MM.1S (cell line): ENCODE data around the gene SLC26A2.

ENCODE experiments used
- EZH2 ChIP-seq: fragments of 300-600 bp; sonication (generic); optimal IDR thresholded peaks from 2 replicates; pipeline ENCODE3; 2017; ENCODE audit warnings: low read depth, mild to moderate bottlenecking, antibody characterized with exemption, low read length, mixed read lengths
- EZH2phosphoT487 ChIP-seq: fragments of 300-600 bp; sonication (generic); IDR thresholded peaks from 2 replicates; pipeline ENCODE4 v1.6.1; 2018; ENCODE audit warnings: antibody characterized with exemption, low read length
- TF ChIP-seq, protein P1 (sequence below): fragments of 300-600 bp; sonication (generic); IDR thresholded peaks from 2 replicates; pipeline ENCODE4 v1.5.1; 2016; ENCODE audit warnings: antibody characterized with exemption, low read length, mixed read lengths

DNA sequence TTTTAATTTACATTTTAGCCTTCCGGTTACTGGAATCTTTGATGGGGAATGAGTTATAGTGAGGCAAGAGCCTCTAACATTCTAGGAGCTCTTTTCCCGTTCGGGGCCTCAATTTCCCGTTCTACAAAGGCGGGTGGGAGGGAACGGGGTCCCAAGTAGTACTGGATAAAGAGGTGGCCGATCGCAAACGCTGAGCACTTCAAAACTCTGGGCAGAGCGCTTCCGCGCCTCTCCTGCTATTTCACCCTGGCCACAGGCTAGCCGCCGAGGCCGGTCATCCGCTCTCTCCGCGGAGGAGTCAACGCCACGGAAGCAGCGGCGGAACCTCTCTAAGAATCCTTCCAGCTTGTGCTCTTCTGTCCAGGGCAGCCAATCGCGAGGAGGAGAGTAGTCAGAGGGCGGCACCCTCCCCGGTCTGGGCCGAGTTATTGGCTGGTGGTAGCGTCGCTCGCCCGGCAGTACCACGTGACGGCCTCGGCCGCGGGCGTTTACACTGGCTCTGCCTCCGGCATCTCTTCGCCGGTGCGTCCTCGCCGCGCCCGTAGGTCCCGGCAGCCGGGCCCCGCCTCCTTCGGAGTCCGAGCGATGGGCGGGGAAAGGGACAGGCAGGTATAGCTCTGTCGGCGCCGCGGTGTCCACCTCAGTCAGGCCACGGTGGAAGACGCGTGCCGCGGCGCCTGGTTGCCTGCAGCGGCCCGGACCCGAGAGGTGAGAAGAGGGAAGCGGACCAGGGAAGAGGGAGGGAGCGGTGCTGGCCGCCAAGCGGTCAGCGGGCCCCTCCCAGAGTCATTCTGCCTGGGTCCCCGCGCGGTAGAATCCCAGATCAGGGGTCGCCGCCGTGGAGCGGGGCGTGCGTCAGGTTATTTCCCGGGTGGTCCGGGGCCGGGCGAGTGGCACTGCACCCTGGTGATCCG, at the start of gene SLC26A2:
- TF ChIP-seq, protein P1, sequence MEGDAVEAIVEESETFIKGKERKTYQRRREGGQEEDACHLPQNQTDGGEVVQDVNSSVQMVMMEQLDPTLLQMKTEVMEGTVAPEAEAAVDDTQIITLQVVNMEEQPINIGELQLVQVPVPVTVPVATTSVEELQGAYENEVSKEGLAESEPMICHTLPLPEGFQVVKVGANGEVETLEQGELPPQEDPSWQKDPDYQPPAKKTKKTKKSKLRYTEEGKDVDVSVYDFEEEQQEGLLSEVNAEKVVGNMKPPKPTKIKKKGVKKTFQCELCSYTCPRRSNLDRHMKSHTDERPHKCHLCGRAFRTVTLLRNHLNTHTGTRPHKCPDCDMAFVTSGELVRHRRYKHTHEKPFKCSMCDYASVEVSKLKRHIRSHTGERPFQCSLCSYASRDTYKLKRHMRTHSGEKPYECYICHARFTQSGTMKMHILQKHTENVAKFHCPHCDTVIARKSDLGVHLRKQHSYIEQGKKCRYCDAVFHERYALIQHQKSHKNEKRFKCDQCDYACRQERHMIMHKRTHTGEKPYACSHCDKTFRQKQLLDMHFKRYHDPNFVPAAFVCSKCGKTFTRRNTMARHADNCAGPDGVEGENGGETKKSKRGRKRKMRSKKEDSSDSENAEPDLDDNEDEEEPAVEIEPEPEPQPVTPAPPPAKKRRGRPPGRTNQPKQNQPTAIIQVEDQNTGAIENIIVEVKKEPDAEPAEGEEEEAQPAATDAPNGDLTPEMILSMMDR: no peak
- TF ChIP-seq EZH2phosphoT487: no peak
- TF ChIP-seq EZH2: no peak
